HG02798 (cell line): Measurements from ENCODE around the gene MRPS31.

Source experiments
- ATAC-seq: cut with Tn5 transposase; IDR thresholded peaks from one replicate; pipeline ENCODE4 v1.9.1; 2021; ENCODE audit warnings: mild to moderate bottlenecking; ENCODE audit not compliant: unreplicated experiment, poor library complexity

MRPS31 gene

GRCh38 chr13:40679480-40679985 lies 91.5 kb downstream of the MRPS31 start:
- no peak for ATAC-seq
